GM12878 (cell line): ENCODE measurements around the gene OGDHL. TPM values are rescaled to one million over a fixed set of nuclear protein-coding genes. Genes with fewer than 3 reads are reported as not detected.
"Not testable (repeated sequence)": the region's sequence is repeated elsewhere in the genome, so short reads cannot be mapped to it uniquely, and the experiment has no call there.

ENCODE experiments used
- ATAC-seq: fragments of 200-7000 bp; cut with Tn5 transposase; 3 replicates; pipeline ENCODE4 v1.9.1; 2020; ENCODE audit warnings: mild to moderate bottlenecking, moderate library complexity
- BruUV-seq: library from RNA; stranded (reverse); fragments of 400-500 nt; replicated peaks from 2 replicates; lab custom pipeline; 2021; lab: Mats Ljungman, UMichigan
- CTCF ChIA-PET: fragments of 300-600 bp; sonication (Branson Sonifier 250); formaldehyde crosslinking; extraction: SDS; loops from one replicate; lab custom pipeline; 2021; ENCODE audit warnings: inconsistent platforms; lab: Yijun Ruan, JAX
- POLR2A ChIA-PET: fragments of 350-600 bp; formaldehyde crosslinking; extraction: SDS; loops from one replicate; lab custom pipeline; 2021; ENCODE audit warnings: inconsistent platforms; lab: Charles Lee
- RAD21 ChIA-PET: fragments of 300-600 bp; sonication (Branson Sonifier 250); formaldehyde crosslinking; loops from one replicate; lab custom pipeline; 2023; ENCODE audit warnings: antibody characterized with exemption; ENCODE audit not compliant: unreplicated experiment; lab: Charles Lee
- SMC1A ChIA-PET: fragments of 300-600 bp; sonication (Branson Sonifier 250); formaldehyde crosslinking; loops from one replicate; lab custom pipeline; 2023; ENCODE audit not compliant: unreplicated experiment, uncharacterized antibody; lab: Charles Lee
- DNase-seq: peaks from one replicate; pipeline ENCODE4 v3.0.0-alpha.2; 2011; ENCODE audit warnings: low read depth, low spot score
- FAIRE-seq: peaks from 3 replicates; lab custom pipeline; 2011; peaks lifted over from hg19 to GRCh38; lab: Jason Lieb, UNC
- H2AFZ ChIP-seq: 2 replicates; pipeline ENCODE4 v1.6.0; 2011; ENCODE audit warnings: low read depth, low read length, control low read depth; ENCODE audit not compliant: control insufficient read depth
- H3K27ac ChIP-seq: 2 replicates; pipeline ENCODE4 v1.5.1; 2011; ENCODE audit warnings: control low read depth; ENCODE audit not compliant: control insufficient read depth, insufficient read depth
- H3K27me3 ChIP-seq, 2 experiments: replicated peaks in 1 of 2; 2 replicates each; pipeline versions ENCODE4 v1.6.0 to v1.6.1; 2011; ENCODE audit warnings: low read length in 1 of 2; ENCODE audit not compliant: control insufficient read depth in 2 of 2, insufficient read depth in 2 of 2
- H3K36me3 ChIP-seq, 2 experiments: 2 replicates each; pipeline ENCODE4 v1.5.1; 2011; ENCODE audit warnings: low read length in 1 of 2; ENCODE audit not compliant: control insufficient read depth in 2 of 2, insufficient read depth in 2 of 2
- H3K4me1 ChIP-seq: 2 replicates; pipeline ENCODE4 v1.6.1; 2011; ENCODE audit warnings: mild to moderate bottlenecking, low read length, moderate library complexity, mixed read lengths; ENCODE audit not compliant: control insufficient read depth, insufficient read depth
- H3K4me2 ChIP-seq: 2 replicates; pipeline ENCODE4 v1.6.0; 2011; ENCODE audit warnings: control low read depth; ENCODE audit not compliant: control insufficient read depth, insufficient read depth
- H3K4me3 ChIP-seq: fragments of 200-600 bp; sonication (generic); 2 replicates; pipeline ENCODE4 v1.5.1; 2016
- H3K79me2 ChIP-seq: 2 replicates; pipeline ENCODE4 v1.6.0; 2011; ENCODE audit warnings: low read length; ENCODE audit not compliant: control insufficient read depth, insufficient read depth
- H3K9ac ChIP-seq: 2 replicates; pipeline ENCODE4 v1.8.0; 2011; ENCODE audit warnings: low read length, control low read depth, mixed read lengths; ENCODE audit not compliant: control insufficient read depth, insufficient read depth
- H3K9me3 ChIP-seq: replicated peaks from 3 replicates; pipeline ENCODE4 v1.5.1; 2011; ENCODE audit warnings: mild to moderate bottlenecking, low read length; ENCODE audit not compliant: control insufficient read depth, insufficient read depth
- H4K20me1 ChIP-seq: 2 replicates; pipeline ENCODE4 v1.6.0; 2011; ENCODE audit not compliant: control insufficient read depth, insufficient read depth
- CREM ChIP-seq: IDR thresholded peaks from 2 replicates; pipeline ENCODE4 v1.6.1; 2014; ENCODE audit warnings: antibody characterized with exemption, low read depth
- EED ChIP-seq: sonication (generic); IDR thresholded peaks from 2 replicates; pipeline ENCODE4 v1.6.1; 2016; ENCODE audit warnings: antibody characterized with exemption, low read depth
- HCFC1 ChIP-seq: fragments of 150-350 bp; IDR thresholded peaks from 2 replicates; pipeline ENCODE4 v1.6.1; 2014; ENCODE audit warnings: low read length
- JUND ChIP-seq: IDR thresholded peaks from 2 replicates; pipeline ENCODE4 v1.6.1; 2012; ENCODE audit warnings: low read depth, mild to moderate bottlenecking, low read length, improper control_type of control experiment, moderate library complexity
- NFYA ChIP-seq: IDR thresholded peaks from 2 replicates; pipeline ENCODE4 v1.6.1; 2011; ENCODE audit warnings: low read depth, mild to moderate bottlenecking, low read length, improper control_type of control experiment, borderline replicate concordance
- NRF1 ChIP-seq: conservative IDR thresholded peaks from 2 replicates; pipeline ENCODE4 v1.6.1; 2011; ENCODE audit warnings: mild to moderate bottlenecking, low read depth, low read length, improper control_type of control experiment
- SUPT20H ChIP-seq: IDR thresholded peaks from 2 replicates; pipeline ENCODE4 v1.6.1; 2011; ENCODE audit warnings: low read depth, mild to moderate bottlenecking, low read length, moderate library complexity, borderline replicate concordance; ENCODE audit not compliant: control insufficient read depth
- WRNIP1 ChIP-seq: IDR thresholded peaks from 2 replicates; pipeline ENCODE4 v1.6.1; 2011; ENCODE audit warnings: low read depth, low read length, improper control_type of control experiment, borderline replicate concordance
- ZNF384 ChIP-seq: IDR thresholded peaks from 2 replicates; pipeline ENCODE4 v1.6.1; 2012; ENCODE audit warnings: low read depth, mild to moderate bottlenecking, low read length, improper control_type of control experiment, borderline replicate concordance
- WGBS: methylation state at CpG from one replicate; pipeline ENCODE4 v1.1.6; 2016; ENCODE audit warnings: low lambda C conversion rate; ENCODE audit not compliant: insufficient replicate concordance, insufficient coverage; ENCODE audit errors: missing lambda C conversion rate; 5-methylcytosine and 5-hydroxymethylcytosine counted together
- in situ Hi-C: fragments of 300-500 bp; cut with MboI; formaldehyde crosslinking; loops from 9 replicates; pipeline ENCODE4 v1.14.3; 2018; ENCODE audit warnings: mixed read lengths
- intact Hi-C: fragments of 100-400 bp; cut with micrococcal nuclease; formaldehyde crosslinking; loops from one replicate; pipeline ENCODE4 v1.14.2; 2022; ENCODE audit not compliant: unreplicated experiment
- polyA plus RNA-seq, 11 experiments: library from polyadenylated mRNA; depleted of rRNA in 4 of 11; unstranded in 6 of 11; stranded (reverse) in 5 of 11; fragments of >200 nt; fragmentation: Nextera tagmentation in 4 of 11; fragmentation: Illumina TruSeq in 1 of 11; extraction: Ambion mirVana in 4 of 11; extraction: Trizol in 1 of 11; gene quantifications; 1 replicate in 1 of 11; 2 replicates in 10 of 11; pipeline versions ENCODE4 v1.2.1 to v1.2.3, GENCODE V29; 2011 to 2016; ENCODE audit warnings: inconsistent platforms in 2 of 11, missing spikeins in 2 of 11, low read depth in 1 of 11
- total RNA-seq, 4 experiments: library from RNA; depleted of rRNA in 3 of 4; stranded (reverse); fragments of >200 nt in 3 of 4; fragmentation: Illumina TruSeq in 1 of 4; extraction: Trizol in 1 of 4; gene quantifications; 2 replicates each; pipeline versions ENCODE4 v1.2.1 to v1.2.3, GENCODE V29; 2013 to 2021
- TF ChIP-seq, protein P1 (sequence below): IDR thresholded peaks from 2 replicates; pipeline ENCODE4 v1.6.1; 2012; ENCODE audit warnings: improper control_type of control experiment, low read depth, low read length; ENCODE audit not compliant: insufficient replicate concordance
- TF ChIP-seq, protein P2 (sequence below): fragments of 150-350 bp; IDR thresholded peaks from 2 replicates; pipeline ENCODE4 v1.6.1; 2014; ENCODE audit warnings: mild to moderate bottlenecking, low read depth, low read length

Gene OGDHL
- total and polyA plus RNA-seq, 10 of the 15 experiments (the other 5 are each of a cell fraction or from before 2014, with no cell fraction given), result 0.02 to 13.3 (median 0.34) TPM

DNA sequence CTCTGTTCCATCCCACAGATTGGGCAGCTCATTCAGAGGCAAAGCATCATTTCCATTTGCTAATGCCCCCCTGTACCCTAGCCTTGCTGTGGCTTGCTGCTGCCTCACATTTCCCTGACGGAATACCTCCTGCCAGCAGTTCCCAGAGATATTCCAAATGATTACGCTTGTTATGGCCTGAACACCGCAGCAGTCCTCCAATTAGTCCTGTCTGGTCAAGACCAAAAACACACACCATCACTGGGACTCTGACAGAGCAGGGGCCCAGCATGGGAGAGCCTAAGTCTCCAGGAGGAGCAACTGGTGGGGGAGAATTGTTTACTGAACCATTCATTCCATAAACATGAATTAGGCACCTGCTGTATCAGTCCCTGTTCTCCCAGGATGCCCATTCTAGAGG lies 6.1 kb downstream of the OGDHL start:
- ChIA-PET POLR2A (no interaction called here), CTCF (no interaction called here), SMC1A (no interaction called here), RAD21 (interaction anchor here (1.0 kb wide), 1 partner anchor 161 kb away, joined by 3 read pairs; no protein-coding TSS in a partner anchor)
- Histone ChIP-seq H3K36me3 (no peaks in the 10 kb centered on the region), H3K9me3 (no peaks in the 10 kb centered on the region), H3K9ac (no peak overlapping the region), H3K27me3 (no peaks in the 10 kb centered on the region), H4K20me1 (no peaks in the 10 kb centered on the region), H3K4me2 (no peak overlapping the region), H3K79me2 (no peaks in the 10 kb centered on the region), H3K4me3 (no peak overlapping the region), H3K27ac (no peak overlapping the region), H3K4me1 (no peaks in the 10 kb centered on the region), H2AFZ (no peak overlapping the region)
- FAIRE-seq, result no peak
- TF ChIP-seq HCFC1 (no peak), JUND (no peak), EED (no peak), WRNIP1 (no peak), SUPT20H (no peak), NRF1 (no peak), ZNF384 (no peak), NFYA (no peak), CREM (no peak)
- TF ChIP-seq, protein P1, sequence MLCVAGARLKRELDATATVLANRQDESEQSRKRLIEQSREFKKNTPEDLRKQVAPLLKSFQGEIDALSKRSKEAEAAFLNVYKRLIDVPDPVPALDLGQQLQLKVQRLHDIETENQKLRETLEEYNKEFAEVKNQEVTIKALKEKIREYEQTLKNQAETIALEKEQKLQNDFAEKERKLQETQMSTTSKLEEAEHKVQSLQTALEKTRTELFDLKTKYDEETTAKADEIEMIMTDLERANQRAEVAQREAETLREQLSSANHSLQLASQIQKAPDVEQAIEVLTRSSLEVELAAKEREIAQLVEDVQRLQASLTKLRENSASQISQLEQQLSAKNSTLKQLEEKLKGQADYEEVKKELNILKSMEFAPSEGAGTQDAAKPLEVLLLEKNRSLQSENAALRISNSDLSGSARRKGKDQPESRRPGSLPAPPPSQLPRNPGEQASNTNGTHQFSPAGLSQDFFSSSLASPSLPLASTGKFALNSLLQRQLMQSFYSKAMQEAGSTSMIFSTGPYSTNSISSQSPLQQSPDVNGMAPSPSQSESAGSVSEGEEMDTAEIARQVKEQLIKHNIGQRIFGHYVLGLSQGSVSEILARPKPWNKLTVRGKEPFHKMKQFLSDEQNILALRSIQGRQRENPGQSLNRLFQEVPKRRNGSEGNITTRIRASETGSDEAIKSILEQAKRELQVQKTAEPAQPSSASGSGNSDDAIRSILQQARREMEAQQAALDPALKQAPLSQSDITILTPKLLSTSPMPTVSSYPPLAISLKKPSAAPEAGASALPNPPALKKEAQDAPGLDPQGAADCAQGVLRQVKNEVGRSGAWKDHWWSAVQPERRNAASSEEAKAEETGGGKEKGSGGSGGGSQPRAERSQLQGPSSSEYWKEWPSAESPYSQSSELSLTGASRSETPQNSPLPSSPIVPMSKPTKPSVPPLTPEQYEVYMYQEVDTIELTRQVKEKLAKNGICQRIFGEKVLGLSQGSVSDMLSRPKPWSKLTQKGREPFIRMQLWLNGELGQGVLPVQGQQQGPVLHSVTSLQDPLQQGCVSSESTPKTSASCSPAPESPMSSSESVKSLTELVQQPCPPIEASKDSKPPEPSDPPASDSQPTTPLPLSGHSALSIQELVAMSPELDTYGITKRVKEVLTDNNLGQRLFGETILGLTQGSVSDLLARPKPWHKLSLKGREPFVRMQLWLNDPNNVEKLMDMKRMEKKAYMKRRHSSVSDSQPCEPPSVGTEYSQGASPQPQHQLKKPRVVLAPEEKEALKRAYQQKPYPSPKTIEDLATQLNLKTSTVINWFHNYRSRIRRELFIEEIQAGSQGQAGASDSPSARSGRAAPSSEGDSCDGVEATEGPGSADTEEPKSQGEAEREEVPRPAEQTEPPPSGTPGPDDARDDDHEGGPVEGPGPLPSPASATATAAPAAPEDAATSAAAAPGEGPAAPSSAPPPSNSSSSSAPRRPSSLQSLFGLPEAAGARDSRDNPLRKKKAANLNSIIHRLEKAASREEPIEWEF, result no peak
- TF ChIP-seq, protein P2, sequence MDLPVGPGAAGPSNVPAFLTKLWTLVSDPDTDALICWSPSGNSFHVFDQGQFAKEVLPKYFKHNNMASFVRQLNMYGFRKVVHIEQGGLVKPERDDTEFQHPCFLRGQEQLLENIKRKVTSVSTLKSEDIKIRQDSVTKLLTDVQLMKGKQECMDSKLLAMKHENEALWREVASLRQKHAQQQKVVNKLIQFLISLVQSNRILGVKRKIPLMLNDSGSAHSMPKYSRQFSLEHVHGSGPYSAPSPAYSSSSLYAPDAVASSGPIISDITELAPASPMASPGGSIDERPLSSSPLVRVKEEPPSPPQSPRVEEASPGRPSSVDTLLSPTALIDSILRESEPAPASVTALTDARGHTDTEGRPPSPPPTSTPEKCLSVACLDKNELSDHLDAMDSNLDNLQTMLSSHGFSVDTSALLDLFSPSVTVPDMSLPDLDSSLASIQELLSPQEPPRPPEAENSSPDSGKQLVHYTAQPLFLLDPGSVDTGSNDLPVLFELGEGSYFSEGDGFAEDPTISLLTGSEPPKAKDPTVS, result no peak
- 40% methylated on average over 3 of the region's 3 CpGs for WGBS
- ATAC-seq, result no peak
- in situ Hi-C loops (no loop called here), intact Hi-C loops (no loop called here)
- no TSS peak for BruUV-seq
- no peak for DNase-seq

DNA sequence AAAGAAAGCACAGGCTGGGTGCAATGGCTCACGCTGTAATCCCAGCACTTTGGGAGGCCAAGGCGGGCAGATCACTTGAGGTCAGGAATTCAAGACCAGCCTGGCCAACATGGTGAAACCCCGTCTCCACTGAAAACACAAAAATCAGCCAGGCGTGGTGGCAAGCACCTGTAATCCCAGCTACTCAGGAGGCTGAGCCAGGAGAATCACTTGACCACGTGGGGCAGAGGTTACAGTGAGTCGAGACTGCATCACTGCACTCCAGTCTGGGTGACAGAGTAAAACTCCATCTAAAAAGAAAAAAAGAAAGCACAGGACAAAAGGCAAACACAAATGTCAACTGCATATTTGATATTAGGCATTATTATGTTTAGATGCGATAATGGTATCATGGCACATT lies 7.2 kb downstream of the OGDHL start:
- SMC1A ChIA-PET, in situ Hi-C loops, H3K27me3 ChIP-seq, BruUV-seq, H3K4me2 ChIP-seq, DNase-seq, FAIRE-seq, H3K9me3 ChIP-seq, intact Hi-C loops, H3K27ac ChIP-seq, H3K79me2 ChIP-seq, H2AFZ ChIP-seq, RAD21 ChIA-PET, ATAC-seq, H3K4me1 ChIP-seq, H3K9ac ChIP-seq, POLR2A ChIA-PET, H3K36me3 ChIP-seq, H3K4me3 ChIP-seq, H4K20me1 ChIP-seq: not testable (repeated sequence)
- WGBS, result 22% methylated on average over 7 of the region's 7 CpGs
- CTCF ChIA-PET, result interaction anchor here (0.6 kb wide), 1 partner anchor 201 kb away, joined by 3 read pairs; no protein-coding TSS in a partner anchor
